NCI-H1092 (cell line): Measurements from ENCODE around the gene DNASE2.
"Not testable (repeated sequence)": the region's sequence is repeated elsewhere in the genome, so short reads cannot be mapped to it uniquely, and the experiment has no call there.

Source experiments
- DNase-seq: peaks from one replicate; lab custom pipeline; 2025; lab: John Stamatoyannopoulos, UW

Gene DNASE2

DNA sequence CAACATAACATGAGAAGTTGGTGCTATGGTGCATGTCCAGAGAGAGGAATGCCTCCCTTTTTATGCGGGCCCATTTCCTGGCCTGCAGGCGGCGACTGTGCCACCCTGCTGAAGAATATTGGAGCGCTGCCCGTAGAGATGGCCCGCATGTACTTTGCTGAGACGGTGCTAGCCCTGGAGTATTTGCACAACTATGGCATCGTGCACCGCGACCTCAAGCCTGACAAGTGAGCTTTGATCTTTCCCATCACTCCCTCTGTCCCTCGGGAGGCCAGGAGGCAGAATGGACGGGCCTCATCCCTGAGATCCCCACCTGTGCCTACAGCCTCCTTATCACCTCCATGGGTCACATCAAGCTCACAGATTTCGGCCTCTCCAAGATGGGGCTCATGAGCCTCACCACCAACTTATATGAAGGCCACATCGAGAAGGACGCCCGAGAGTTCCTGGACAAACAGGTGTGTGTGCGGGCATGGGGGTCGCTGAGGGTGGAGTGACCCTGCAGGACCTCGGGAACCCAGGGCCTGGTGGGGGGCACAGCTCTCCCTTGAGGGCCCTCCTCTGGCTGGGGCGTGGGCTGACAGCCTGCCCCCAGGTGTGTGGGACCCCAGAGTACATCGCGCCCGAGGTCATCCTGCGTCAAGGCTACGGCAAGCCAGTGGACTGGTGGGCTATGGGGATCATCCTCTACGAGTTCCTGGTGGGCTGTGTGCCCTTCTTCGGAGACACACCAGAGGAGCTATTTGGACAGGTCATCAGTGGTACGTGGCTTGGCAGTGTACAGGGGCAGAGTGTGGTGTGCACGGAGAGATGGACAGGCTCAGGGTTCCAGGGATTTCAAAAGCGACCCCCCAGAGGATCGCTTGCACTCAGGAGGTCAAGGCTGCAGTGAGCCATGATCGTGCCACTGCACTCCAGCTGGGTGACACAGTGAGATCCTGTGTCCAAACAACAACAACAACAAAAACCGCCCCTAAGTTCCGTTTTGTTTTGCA is 16.2 kb downstream of the DNASE2 start:
- DNase-seq, result no peak

DNA sequence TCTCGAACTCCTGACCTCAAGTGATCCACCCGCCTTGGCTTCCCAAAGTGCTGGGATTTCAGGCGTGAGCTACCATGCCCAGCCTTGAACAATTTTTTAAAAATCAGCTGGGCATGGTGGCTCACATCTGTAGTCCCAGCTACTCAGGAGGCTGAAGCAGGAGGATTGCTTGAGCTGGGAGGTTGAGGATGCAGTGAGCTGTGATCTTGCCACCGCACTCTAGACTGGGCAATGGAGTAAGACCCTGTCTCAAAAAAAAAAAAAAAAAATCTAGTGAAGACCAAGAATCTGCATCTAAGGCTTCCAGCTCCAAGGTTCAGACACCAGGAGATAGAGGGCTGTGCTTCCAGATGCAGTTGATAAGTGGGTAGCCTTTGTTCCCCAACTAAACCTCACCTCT is 17.1 kb downstream of the DNASE2 start:
- no peak for DNase-seq

DNA sequence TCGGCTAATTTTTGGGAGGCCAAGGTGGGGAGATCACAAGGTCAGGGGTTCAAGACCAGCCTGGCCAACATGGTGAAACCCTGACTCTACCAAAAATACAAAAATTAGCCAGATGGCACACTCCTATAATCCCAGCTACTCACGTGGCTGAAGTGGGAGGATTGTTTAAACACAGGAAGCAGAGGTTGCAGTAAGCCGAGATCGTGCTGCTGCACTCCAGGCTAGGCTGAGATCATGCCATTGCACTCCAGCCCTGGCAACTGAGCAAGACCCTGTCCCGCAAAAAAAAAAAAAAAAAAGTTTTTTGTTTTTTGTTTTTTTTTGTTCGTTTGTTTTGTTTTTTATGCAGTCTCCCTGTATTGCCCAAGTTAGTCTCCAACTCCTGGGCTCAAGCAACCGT is 21.7 kb downstream of the DNASE2 start:
- no peak for DNase-seq

DNA sequence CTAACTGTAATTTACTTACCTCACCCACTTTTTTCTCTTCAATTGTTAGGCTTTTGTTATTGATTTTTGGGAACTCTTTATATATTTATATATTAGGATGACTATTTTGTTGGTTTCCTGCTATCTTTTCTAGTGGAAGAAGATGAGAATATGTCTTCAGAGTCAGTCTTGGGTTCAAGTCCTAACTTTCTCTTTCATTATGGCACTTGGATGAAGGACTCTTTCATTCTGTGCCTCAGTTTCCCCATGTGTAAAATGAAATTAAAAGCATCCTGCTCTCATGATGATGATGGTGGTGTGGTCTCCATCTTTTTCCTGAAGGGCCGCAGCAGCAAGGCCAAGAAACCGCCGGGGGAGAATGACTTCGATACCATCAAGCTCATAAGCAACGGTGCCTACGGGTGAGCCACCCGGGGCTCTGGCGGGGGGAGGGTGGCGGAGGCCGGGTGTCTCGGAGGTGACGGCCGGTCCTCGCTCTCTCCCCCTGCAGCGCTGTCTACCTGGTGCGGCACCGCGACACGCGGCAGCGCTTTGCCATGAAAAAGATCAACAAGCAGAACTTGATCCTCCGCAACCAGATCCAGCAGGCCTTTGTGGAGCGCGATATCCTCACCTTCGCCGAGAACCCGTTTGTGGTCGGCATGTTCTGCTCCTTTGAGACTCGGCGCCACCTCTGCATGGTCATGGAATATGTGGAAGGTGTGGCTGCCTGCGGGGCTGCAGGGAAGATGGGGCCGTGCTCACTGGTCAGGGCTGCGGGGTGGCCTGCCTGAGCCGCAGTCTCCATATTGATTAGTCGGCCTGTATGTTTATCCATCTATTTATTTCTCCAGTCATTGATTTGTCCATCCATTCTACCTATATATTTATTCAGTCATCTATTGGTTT is 23.0 kb downstream of the DNASE2 start:
- DNase-seq, result no peak

DNA sequence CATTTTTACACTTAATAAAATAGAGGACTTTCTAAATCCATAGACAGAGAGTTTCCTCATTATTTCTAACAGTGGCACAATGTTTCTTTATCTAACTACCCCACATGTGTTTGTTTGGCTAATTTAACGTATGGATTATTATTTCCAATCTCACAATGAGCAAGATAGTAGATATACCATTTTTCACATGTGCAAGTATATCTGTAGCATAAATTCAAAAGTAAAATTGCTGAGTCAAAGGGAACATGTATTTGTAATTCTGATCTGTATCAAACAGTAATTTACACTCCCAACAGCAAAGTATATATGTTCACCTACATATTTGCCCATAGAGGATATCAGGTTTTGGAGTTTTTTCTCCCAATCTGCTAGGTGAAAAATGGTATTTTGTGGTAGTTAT is 24.6 kb downstream of the DNASE2 start:
- no peak for DNase-seq

DNA sequence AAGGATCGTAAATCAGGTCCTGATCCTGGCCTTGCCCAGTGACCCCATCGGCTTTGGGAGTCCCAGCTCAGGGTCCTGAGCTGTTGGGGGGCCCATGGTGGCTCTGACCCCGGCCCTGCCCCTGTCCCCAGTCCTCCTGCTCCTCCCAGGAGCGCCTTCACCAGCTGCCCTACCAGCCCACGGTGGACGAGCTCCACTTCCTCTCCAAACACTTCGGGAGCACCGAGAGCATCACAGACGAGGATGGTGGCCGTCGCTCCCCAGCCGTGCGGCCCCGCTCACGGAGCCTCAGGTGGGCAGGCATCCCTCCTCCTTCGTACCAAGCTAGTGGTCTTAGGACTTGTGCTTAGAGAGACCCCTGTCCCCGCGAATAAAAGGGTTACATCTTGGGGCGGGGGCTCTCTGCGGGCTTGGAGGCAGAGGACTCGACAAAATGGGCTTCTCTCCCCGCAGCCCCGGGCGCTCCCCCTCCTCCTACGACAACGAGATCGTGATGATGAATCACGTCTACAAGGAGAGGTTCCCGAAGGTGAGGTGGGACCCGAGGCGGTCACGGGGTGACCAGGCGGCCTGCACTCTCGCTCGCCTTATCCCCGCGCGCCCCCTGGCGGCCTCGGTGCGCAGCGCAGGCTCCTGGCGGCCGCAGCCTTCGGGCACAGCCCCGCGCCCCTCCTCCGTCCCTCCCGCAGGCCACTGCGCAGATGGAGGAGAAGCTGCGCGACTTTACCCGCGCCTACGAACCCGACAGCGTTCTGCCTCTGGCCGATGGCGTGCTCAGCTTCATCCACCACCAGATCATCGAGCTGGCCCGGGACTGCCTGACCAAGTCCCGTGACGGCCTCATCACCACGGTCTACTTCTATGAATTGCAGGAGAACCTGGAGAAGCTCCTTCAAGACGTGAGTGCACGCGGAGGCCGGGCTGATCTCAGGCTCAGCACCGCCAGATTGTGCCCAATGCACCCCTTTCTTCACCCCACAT is 33.8 kb downstream of the DNASE2 start:
- peak; percentile 57 for DNase-seq

DNA sequence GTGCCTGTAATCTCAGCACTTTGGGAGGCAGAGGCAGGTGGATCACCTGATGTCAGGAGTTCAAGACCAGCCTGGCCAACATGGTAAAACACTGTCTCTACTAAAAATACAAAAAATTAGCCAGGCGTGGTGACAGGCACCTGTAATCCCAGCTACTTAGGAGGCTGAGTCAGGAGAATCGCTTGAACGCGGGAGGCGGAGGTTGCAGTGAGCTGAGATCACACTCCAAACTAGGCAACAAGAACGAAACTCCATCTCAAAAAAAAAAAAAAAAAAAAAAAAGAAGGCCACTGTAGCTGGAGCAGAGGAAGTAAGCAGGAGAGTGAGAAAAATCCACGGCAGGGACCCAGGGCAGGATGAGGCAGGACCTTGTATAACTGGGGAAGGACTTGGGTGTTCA is 34.6 kb downstream of the DNASE2 start:
- not testable (repeated sequence) for DNase-seq

DNA sequence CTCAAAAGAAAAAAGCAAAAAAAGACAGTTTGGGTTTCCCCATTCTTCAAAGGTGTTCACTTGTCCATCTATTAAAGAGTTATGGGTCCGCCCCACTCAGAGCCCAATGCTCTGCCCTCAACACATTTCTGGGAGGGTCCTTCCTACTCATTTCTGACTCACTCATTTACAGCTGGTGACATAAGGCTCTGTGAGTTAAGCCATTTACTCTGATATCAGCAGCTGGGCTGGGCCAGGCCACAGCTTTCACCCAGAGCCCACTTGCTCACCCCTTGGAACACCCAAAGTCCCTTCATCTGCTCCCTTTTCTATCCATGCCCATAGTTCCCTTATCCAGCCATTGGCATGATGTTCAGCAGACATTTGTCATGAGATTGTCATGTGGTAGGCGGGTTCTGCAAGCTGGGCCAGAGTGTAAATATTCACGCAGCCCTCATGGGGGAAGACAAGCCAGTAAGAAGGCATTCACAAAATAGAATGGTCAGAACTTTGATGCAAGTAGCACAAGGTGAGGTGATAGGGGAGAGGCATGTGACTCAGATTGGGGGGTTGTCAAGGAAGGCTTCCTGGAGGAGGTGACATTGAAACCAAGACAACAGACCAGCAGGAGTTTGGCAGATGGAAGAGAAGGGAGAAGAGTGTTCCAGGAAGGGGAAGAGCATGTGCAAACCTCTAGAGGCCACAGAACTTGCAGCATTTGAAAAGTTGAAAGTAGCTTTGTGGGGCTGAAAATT is 37.1 kb downstream of the DNASE2 start:
- DNase-seq, result no peak

DNA sequence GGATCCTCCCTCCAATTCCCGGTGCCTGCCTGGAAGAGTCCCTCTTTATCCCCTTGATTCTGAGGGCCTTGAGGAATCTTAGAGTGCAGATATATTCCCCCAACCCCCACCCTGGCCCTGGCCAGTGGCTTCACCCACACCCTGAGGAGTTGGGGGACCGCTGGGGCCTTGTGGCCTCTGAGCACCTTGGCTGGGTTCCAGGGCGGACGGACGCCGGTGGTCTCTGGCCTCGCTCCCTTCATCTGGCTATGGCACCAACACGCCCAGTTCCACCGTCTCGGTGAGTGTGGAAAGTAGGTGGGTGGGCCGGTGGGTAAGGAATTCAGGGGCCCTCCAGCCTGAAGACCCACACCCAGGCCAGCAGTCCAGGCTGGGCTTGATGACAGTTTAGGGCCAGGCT is 37.9 kb downstream of the DNASE2 start:
- no peak for DNase-seq

DNA sequence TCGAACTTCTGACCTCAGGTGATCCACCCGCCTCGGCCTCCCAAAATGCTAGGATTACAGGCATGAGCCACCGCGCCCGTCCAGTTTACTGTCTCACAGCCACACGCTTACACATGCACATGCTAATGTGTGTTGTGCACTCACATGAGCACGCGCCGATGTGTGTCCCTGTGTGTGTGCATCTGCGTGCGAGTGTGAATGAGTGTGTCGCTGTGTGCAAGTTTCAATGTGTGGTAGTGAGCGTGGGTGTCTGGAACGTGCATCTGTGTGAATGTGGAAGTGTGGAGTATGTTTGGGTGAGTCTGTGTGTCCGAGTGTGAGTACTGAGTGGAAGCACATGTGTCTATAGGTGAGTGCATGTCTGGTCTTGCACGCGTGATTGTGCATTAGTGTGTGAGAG is 38.7 kb downstream of the DNASE2 start:
- DNase-seq, result no peak

DNA sequence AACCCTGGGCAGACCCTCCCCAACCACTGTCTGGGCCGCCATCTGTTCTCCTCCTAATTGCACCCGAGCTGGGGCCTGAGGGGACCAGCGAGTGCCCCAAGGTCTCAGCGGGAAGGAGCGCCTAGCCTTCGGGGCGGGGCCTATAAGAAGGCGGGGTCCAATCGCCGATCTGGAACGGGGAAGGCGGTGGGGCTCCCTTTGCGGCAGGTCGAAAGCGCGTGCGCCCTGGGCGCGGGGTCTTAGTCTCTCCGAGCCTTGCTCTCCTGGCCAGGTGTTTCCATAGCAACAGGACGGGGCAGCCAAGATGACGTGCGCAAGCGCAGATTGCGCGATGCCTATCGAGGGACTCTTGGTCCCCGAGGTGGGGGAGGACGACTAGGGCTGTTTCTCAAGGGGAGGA is 40.2 kb downstream of the DNASE2 start:
- DNase-seq, result no peak

DNA sequence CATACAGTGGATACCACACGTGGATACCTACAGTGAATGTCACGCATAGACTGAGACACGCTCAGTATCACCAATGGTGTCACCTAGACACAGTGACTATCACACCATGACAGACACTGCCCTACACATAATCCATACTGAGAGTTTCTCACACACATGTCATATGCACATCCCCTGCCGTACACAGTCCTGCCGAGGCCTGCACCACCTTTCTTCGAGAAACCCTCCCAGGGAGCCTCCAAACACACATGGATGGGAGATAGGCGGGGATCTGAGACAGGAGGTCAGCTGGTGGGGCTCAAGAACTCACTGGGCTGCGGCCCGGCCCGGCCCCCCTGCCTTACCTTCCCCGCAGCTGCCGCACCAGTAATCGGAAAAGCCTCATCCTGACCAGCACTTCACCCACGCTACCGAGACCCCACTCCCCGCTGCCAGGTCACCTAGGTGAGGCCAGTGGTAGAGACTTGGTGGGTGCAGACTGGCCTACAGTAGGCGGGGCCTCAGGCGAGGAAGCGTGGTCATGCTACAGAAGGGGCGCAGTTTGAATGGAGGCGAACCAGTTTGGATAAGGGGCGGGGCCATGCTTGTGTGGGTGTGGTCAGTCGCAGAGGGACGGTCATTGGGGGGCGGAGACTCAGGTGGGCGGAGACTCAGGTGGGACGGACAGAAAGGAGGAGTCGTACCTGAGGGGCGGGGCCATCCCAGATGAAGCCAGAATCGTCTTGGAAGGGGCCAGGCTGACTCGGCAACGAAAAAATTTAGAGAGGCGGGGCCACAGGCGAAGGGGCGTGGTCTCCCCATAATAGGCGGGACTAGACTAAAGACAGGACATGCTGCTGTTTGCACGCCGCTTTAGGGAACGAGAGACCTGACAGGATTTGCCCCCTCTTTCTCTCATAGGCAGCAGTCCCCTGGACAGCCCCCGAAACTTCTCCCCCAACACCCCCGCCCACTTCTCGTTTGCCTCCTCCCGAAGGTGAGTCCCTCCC is 40.9 kb downstream of the DNASE2 start:
- DNase-seq, result no peak

DNA sequence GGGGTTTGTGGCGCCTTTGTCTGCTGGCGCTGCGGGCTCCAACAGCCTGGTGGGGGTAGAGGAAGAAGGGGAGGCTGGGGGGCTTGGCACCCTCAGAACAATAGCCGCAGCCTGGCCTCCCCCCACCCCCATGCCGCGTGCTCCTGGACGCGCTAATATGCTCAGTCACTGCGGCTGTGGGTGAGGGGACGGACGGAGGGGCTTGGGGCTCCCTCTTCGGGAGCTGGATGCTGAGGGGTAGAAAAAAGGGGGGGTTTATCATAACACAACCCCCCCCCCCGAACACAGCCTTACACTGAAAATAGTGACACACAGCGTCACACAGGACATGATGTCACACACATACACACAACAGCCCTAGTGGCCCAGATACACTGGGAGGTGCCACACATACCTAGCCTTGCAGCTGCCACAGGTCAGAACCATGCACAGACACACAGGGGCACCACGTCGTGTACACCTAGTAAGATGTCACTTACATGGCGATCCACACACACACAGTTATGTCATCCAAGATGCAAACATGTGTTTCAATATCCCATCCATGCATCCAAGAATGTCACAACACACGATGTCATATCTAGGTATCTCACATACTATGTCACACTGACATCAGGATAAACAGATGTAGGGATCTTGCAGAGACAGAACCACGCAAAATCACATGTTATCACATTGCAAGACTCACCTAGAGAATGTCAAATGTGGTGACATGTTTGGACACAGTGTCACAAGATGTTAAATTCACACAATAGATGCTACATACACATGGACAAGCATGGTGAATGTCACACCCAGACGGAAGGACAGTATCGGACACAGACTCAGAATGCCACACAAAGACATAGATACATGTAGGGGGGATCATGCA is 42.1 kb downstream of the DNASE2 start:
- no peak for DNase-seq

DNA sequence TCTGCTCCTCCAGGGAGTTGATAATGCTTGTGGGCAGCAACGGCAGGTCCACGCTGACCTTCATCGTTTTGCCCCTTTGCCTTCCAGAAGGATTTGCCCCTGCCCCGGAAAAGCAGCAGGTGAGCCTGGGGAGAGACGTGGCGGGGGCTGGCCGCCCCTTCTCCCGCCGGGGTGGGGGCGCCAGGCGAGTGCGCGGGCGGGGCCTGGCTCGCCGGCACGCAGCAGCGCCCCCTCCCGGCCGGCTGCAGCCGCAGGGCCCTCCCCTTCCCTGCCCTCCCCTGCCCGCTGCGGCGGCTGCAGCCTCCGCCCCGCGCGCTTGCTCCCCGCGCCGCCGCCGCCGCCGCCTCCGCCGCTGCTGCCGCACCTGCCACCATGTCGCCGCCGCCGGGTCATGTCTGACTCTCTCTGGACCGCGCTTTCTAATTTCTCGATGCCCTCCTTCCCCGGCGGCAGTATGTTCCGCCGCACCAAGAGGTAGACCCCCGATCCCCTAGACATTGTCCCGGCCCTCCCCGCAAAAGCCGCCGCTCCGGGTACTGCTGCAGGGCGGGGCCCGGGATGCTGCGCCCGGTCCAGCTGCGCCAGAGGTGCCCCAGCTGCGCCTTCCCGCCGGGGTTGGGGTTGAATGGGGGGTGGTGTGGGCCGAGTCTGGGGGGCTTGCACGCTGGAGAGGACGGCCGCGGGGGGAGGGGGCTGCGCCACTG is 42.9 kb downstream of the DNASE2 start, which contains the start of gene MAST1:
TSS of gene MAST1 (plus strand) at position 334 of the 704 bp plus-strand sequence. CDS start at position 392, 58 bp downstream.
- peak; percentile 68 for DNase-seq

DNA sequence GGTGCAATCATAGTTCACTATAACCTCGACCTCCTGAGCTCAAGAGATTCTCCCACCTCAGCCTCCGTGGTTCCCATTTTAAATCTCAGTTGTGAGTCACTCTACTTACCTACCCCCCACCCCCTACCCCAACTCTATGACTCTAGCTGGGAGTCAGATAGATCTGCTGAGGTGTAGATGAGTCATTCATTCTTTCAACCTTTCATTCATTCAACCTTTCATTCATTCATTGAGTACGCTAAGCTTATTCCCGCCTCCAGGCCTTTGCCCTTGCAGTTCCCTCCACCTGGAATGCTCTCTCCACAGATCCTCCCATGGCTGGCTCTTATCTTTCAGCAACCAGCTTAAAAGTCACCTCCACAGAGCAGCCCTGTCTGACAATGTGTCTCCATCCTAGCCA is 44.0 kb downstream of the DNASE2 start:
- DNase-seq, result no peak

DNA sequence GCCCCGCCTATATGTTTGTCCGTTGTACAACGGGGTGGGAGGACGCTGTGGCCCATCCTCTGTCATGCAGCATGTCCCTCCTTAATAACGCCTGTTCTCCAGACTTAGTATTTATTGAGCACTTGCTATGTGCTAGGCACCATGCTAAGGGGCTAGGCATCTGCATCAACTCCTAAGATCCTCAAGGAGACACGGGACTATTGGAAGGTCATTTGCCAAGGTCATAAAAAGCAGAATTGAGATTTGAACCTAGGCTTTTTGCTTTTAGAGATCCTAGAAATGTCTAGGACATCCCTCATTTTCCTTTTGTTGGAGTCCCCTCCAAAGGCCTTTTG is 44.8 kb downstream of the DNASE2 start:
- DNase-seq, result no peak

DNA sequence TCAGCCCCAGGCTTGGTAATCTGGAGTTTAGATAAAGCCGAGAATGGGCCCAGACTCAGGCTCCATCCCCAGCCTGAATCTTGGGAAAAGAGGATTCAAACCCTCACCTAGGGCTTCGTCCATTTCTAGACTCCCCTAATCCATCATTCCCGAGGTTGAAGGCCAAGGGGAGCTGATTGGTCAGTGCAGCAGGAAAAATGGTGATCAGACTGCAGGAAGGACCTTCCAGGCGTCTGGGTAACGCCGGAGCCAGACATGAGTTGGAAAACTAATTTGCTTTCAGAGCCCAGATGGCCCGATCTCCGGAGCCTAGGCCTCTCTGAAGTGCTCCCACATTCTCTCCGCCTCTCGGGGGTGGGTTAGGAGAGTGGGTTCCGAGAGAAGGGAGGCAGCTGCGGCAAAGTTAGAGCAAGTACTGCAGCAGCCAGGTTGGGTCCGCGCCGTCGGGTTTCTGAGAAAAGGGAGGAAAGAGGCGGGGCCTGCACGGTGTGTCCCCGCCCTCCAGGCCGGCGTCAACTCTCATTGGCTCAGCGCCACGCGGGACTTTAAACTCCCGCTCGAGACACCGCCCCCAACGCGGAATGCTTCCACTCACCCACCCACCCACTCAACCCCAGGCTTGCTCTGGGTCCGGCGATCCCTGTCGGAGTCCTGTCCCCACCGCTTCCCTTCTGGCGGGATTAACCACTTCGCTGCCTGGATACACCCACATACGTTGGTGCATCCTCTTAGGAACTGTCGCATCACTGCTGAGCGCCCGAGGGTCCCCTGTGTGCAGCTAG is 46.1 kb downstream of the DNASE2 start:
- peak; percentile 62 for DNase-seq
